Endometrial microvascular endothelial cells (primary cell): ENCODE data around the gene MGAT5. TPM values are rescaled to one million over a fixed set of nuclear protein-coding genes. Genes with fewer than 3 reads are reported as not detected.

ENCODE experiments used
- in situ Hi-C: cut with HindIII; loops from 2 replicates; pipeline ENCODE4 v1.10.0; 2017; ENCODE audit warnings: low sequenced_read_pairs, low pct_unique_long_range_greater_than_20kb; ENCODE audit errors: inconsistent ontology term
- total RNA-seq: library from RNA; depleted of rRNA; stranded (reverse); fragments of >200 nt; gene quantifications from one replicate; pipeline ENCODE4 v1.2.3, GENCODE V29; 2015; ENCODE audit errors: inconsistent ontology term

The MGAT5 gene
- 90.9 TPM for total RNA-seq

- in situ Hi-C loops: no loop called here
These were observed at the start of gene MGAT5 for GRCh38 chr2:134253804-134254203. TSS of gene MGAT5 (plus strand) at chr2:134254072. CDS start at chr2:134254404, 332 bp downstream.

GRCh38 chr2:134205087-134205486, 48.8 kb upstream of the MGAT5 start:
- in situ Hi-C loops: no loop called here

- in situ Hi-C loops: no loop called here
These were observed 47.8 kb upstream of the MGAT5 start for GRCh38 chr2:134206031-134206430.

GRCh38 chr2:134206573-134206972, 47.3 kb upstream of the MGAT5 start:
- in situ Hi-C loops: no loop called here

GRCh38 chr2:134207589-134208209, 46.2 kb upstream of the MGAT5 start:
- in situ Hi-C loops: no loop called here

GRCh38 chr2:134208825-134209224, 45.0 kb upstream of the MGAT5 start:
- in situ Hi-C loops: no loop called here

GRCh38 chr2:134212746-134213145, 41.1 kb upstream of the MGAT5 start:
- in situ Hi-C loops: no loop called here

- in situ Hi-C loops: no loop called here
These were observed 37.6 kb upstream of the MGAT5 start for GRCh38 chr2:134216152-134216829.

- in situ Hi-C loops: no loop called here
These were observed 36.5 kb upstream of the MGAT5 start for GRCh38 chr2:134217351-134217750.

GRCh38 chr2:134217924-134218323, 35.9 kb upstream of the MGAT5 start:
- in situ Hi-C loops: no loop called here

GRCh38 chr2:134218414-134218813, 35.5 kb upstream of the MGAT5 start:
- in situ Hi-C loops: no loop called here

GRCh38 chr2:134218930-134219658, 34.8 kb upstream of the MGAT5 start:
- in situ Hi-C loops: no loop called here

- in situ Hi-C loops: no loop called here
These were observed 33.4 kb upstream of the MGAT5 start for GRCh38 chr2:134220344-134220974.

- in situ Hi-C loops: no loop called here
These were observed 29.9 kb upstream of the MGAT5 start for GRCh38 chr2:134224005-134224404.

GRCh38 chr2:134225173-134225572, 28.7 kb upstream of the MGAT5 start:
- in situ Hi-C loops: no loop called here

- in situ Hi-C loops: no loop called here
These were observed 28.0 kb upstream of the MGAT5 start for GRCh38 chr2:134225841-134226240.

- in situ Hi-C loops: no loop called here
These were observed 27.3 kb upstream of the MGAT5 start for GRCh38 chr2:134226601-134227000.

GRCh38 chr2:134227666-134228065, 26.2 kb upstream of the MGAT5 start:
- in situ Hi-C loops: no loop called here

- in situ Hi-C loops: no loop called here
These were observed 25.4 kb upstream of the MGAT5 start for GRCh38 chr2:134228493-134228903.

GRCh38 chr2:134229540-134229939, 24.3 kb upstream of the MGAT5 start:
- in situ Hi-C loops: no loop called here
